C4-2B (cell line): ENCODE data around the gene C10orf105.

Experiments
- ZFX ChIP-seq: fragments of 450-650 bp; IDR thresholded peaks from 2 replicates; pipeline ENCODE4 v1.6.1; 2017
- TF ChIP-seq, protein P1 (sequence below): fragments of 450-650 bp; conservative IDR thresholded peaks from 2 replicates; pipeline ENCODE4 v1.5.1; 2017; ENCODE audit warnings: mild to moderate bottlenecking

DNA sequence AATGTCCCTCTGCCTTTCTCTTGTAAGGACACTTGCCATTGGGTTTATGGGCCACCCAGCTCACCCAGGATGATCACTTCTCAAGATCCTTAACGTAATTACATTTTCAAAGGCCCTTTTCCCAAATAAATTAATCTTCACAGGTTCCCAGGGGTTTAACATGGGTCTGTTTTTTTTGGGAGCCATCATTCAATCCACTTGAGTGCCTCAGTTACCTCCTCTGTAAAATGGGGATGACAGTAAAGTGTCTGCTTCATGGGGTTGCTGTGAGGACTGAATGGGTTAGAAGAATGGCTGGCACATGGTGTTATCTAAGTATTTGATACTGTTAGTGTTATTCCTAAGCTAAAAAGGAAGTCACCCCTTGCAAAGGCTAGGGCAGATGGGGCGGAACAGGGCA, 7.4 kb downstream of the C10orf105 start:
- TF ChIP-seq, protein P1, sequence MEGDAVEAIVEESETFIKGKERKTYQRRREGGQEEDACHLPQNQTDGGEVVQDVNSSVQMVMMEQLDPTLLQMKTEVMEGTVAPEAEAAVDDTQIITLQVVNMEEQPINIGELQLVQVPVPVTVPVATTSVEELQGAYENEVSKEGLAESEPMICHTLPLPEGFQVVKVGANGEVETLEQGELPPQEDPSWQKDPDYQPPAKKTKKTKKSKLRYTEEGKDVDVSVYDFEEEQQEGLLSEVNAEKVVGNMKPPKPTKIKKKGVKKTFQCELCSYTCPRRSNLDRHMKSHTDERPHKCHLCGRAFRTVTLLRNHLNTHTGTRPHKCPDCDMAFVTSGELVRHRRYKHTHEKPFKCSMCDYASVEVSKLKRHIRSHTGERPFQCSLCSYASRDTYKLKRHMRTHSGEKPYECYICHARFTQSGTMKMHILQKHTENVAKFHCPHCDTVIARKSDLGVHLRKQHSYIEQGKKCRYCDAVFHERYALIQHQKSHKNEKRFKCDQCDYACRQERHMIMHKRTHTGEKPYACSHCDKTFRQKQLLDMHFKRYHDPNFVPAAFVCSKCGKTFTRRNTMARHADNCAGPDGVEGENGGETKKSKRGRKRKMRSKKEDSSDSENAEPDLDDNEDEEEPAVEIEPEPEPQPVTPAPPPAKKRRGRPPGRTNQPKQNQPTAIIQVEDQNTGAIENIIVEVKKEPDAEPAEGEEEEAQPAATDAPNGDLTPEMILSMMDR = no peak
- TF ChIP-seq ZFX = no peak
